Measurements from ENCODE around the gene TCF12. TPM values are rescaled to one million over a fixed set of nuclear protein-coding genes. Genes with fewer than 3 reads are reported as not detected.
A peak's percentile ranks its signal among the peaks of the same experiment; 100 is the strongest.

The TCF12 gene
- total RNA-seq, 1 donor from 2014 or later = 164 TPM

DNA sequence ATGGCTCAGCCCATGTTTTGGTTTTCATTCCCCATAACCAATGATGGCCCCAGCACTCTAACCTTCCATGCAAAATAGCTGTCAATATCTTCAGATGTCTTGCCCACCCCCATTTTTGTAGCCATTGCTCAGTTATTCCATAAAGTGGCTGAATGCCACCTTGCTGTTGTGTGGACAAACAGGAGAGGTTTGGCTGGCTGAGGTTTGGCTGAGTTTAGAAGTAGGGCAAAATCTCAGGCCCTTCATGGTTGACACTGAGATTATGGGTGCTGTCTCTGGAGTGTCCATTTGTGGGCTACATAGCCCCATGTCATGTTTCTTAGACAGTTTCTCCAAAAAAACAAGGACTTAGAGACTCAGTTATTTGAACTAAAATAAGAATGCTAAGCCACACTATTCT is 96.9 kb downstream of the TCF12 start:
- Mint-ChIP-seq H3K36me3 (ENCODE audit: unreplicated experiment) (peaks cover 4% of the 10 kb centered on the region), H3K27ac (ENCODE audit: unreplicated experiment) (no peak overlapping the region), H3K9me3 (ENCODE audit: unreplicated experiment) (no peaks in the 10 kb centered on the region), H3K27me3 (ENCODE audit: unreplicated experiment) (no peaks in the 10 kb centered on the region), H3K4me3 (ENCODE audit: unreplicated experiment) (no peak overlapping the region), H3K4me1 (ENCODE audit: unreplicated experiment) (peaks cover 38% of the 10 kb centered on the region)
- TF ChIP-seq, protein P1, sequence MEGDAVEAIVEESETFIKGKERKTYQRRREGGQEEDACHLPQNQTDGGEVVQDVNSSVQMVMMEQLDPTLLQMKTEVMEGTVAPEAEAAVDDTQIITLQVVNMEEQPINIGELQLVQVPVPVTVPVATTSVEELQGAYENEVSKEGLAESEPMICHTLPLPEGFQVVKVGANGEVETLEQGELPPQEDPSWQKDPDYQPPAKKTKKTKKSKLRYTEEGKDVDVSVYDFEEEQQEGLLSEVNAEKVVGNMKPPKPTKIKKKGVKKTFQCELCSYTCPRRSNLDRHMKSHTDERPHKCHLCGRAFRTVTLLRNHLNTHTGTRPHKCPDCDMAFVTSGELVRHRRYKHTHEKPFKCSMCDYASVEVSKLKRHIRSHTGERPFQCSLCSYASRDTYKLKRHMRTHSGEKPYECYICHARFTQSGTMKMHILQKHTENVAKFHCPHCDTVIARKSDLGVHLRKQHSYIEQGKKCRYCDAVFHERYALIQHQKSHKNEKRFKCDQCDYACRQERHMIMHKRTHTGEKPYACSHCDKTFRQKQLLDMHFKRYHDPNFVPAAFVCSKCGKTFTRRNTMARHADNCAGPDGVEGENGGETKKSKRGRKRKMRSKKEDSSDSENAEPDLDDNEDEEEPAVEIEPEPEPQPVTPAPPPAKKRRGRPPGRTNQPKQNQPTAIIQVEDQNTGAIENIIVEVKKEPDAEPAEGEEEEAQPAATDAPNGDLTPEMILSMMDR (IDR thresholded peaks at IDR 0.05) = no peak
- no peak for DNase-seq (ENCODE audit: extremely low spot score, unreplicated experiment)

DNA sequence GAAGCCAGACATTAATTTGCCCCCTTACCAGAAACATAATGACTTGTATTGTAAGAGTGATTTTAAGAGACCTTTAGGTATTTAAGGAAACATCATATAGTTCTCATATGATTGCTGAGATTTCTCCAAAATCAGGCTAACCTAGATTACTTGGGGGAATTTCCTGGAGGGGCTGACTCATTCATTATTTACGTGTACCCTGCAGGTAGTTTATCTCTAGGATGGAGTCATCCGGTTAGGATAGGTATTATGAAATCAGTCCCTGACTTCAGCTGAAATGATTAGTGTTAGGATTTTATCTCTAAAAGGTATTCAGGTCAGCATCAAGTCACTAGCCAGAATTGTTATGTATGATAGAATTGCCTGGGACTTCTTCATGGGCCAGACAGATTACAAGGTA is 97.5 kb downstream of the TCF12 start:
- DNase-seq (ENCODE audit: extremely low spot score, unreplicated experiment) = no peak
- peaks cover 4% of the 10 kb centered on the region for H3K36me3 Mint-ChIP-seq (ENCODE audit: unreplicated experiment)
- no peaks in the 10 kb centered on the region for H3K9me3 Mint-ChIP-seq (ENCODE audit: unreplicated experiment)
- no peak overlapping the region for H3K4me3 Mint-ChIP-seq (ENCODE audit: unreplicated experiment)
- peaks cover 34% of the 10 kb centered on the region for H3K4me1 Mint-ChIP-seq (ENCODE audit: unreplicated experiment)
- TF ChIP-seq, protein P1 (IDR thresholded peaks at IDR 0.05) = no peak
- no peaks in the 10 kb centered on the region for H3K27me3 Mint-ChIP-seq (ENCODE audit: unreplicated experiment)
- no peak overlapping the region for H3K27ac Mint-ChIP-seq (ENCODE audit: unreplicated experiment)

DNA sequence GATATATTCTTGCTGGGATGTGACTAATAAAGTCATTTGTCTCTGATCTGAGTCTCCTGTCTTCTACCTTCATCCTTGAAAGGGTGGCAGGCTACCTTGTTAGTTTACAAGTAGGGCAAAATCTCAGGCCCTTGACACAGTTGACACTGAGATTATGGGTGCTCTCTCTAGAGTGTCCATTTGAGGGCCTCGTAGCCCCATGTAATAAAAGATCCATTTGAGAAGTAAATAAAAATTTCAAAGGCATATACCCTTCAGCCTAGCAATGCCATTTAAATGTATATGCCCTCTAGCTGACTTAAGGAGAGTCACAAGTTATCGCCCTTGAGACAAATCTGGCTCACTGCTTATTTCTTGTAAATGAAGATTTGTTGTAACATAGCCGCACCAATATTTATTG is 98.6 kb downstream of the TCF12 start:
- TF ChIP-seq, protein P1 (IDR thresholded peaks at IDR 0.05) = peak; percentile 38
- DNase-seq (ENCODE audit: extremely low spot score, unreplicated experiment) = no peak
- no peaks in the 10 kb centered on the region for H3K9me3 Mint-ChIP-seq (ENCODE audit: unreplicated experiment)
- H3K4me3 Mint-ChIP-seq (ENCODE audit: unreplicated experiment) = no peak overlapping the region
- H3K27me3 Mint-ChIP-seq (ENCODE audit: unreplicated experiment) = no peaks in the 10 kb centered on the region
- H3K36me3 Mint-ChIP-seq (ENCODE audit: unreplicated experiment) = peaks cover 4% of the 10 kb centered on the region
- no peak overlapping the region for H3K27ac Mint-ChIP-seq (ENCODE audit: unreplicated experiment)
- H3K4me1 Mint-ChIP-seq (ENCODE audit: unreplicated experiment) = peaks cover 34% of the 10 kb centered on the region

DNA sequence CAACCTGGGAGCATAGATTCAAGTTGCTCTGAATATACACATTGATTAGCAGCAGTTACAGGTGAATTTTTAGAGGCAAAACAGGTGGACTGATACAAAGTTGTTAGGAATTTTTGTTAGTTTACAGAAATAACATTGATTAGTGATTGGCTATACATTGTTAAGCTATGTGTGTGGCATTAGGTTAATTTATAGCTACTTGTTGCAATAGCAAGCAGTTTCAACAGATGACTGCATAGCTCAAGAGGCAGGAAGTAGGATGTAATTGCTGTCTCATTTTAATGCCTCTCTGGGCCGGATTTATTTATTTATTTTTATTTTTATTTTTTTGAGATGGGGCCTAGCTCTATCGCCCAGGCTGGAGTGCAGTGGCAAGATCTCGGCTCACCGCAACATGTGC is 99.7 kb downstream of the TCF12 start:
- H3K27me3 Mint-ChIP-seq (ENCODE audit: unreplicated experiment) = no peaks in the 10 kb centered on the region
- no peaks in the 10 kb centered on the region for H3K9me3 Mint-ChIP-seq (ENCODE audit: unreplicated experiment)
- H3K36me3 Mint-ChIP-seq (ENCODE audit: unreplicated experiment) = peaks cover 4% of the 10 kb centered on the region
- DNase-seq (ENCODE audit: extremely low spot score, unreplicated experiment) = no peak
- TF ChIP-seq, protein P1 (IDR thresholded peaks at IDR 0.05) = no peak
- H3K4me3 Mint-ChIP-seq (ENCODE audit: unreplicated experiment) = no peak overlapping the region
- H3K4me1 Mint-ChIP-seq (ENCODE audit: unreplicated experiment) = peaks cover 27% of the 10 kb centered on the region
- H3K27ac Mint-ChIP-seq (ENCODE audit: unreplicated experiment) = no peak overlapping the region

DNA sequence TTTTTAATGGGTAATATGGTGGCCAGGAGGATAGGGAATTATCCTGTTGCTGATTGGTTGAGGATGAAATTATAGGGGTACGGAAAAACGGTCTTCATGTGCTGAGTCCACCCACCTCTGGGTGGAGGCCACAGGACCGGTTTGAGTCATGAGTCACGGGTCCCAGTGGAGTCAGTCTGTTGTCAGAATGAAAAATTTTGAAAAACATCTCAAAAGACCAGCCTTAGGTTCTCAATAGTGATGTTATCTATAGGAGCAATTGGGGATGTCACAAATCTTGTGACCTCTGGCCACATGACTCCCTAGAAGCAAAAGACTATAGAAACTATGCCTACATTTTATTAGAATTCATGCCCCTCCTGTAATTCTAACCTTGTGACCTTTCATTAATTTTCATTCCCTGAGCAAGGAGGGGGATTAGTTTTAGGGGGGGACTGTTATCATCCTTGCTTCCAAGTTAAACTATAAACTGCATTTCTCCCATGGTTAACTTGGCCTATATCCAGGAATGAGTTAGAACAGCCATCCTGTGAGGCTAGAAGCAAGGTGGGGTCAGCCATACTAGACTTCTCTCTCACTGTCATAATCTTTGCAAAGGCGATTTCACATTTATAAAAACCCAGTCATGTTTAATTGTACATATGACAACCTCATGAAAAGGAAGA is 101.2 kb downstream of the TCF12 start:
- Mint-ChIP-seq H3K4me3 (ENCODE audit: unreplicated experiment) (no peak overlapping the region), H3K27ac (ENCODE audit: unreplicated experiment) (no peak overlapping the region), H3K9me3 (ENCODE audit: unreplicated experiment) (no peaks in the 10 kb centered on the region), H3K36me3 (ENCODE audit: unreplicated experiment) (peaks cover 1% of the 10 kb centered on the region), H3K27me3 (ENCODE audit: unreplicated experiment) (no peaks in the 10 kb centered on the region), H3K4me1 (ENCODE audit: unreplicated experiment) (peaks cover 27% of the 10 kb centered on the region)
- no peak for DNase-seq (ENCODE audit: extremely low spot score, unreplicated experiment)
- TF ChIP-seq, protein P1 (IDR thresholded peaks at IDR 0.05) = no peak

Measured in osteocyte (in vitro differentiated cells).